Peyer's patch (tissue), 4 donors: ENCODE measurements around the gene NXPH2.

Experiments
- POLR2A ChIP-seq, 2 donors: fragments of 450-650 bp; IDR thresholded peaks; one replicate each; pipeline ENCODE4 v1.5.1; 2017; ENCODE audit warnings: antibody characterized with exemption in 2 of 2, mild to moderate bottlenecking in 2 of 2, moderate library complexity in 2 of 2
- TF ChIP-seq, protein P1 (sequence below), 6 experiments: fragments of 450-650 bp in 4 of 6; fragments of 200-600 bp in 2 of 6; sonication (generic) in 1 of 6; IDR thresholded peaks; one replicate each; pipeline ENCODE4 v1.5.1; 2017 to 2019; ENCODE audit warnings: antibody characterized with exemption in 6 of 6, mild to moderate bottlenecking in 3 of 6, moderate library complexity in 1 of 6

- TF ChIP-seq, protein P1, sequence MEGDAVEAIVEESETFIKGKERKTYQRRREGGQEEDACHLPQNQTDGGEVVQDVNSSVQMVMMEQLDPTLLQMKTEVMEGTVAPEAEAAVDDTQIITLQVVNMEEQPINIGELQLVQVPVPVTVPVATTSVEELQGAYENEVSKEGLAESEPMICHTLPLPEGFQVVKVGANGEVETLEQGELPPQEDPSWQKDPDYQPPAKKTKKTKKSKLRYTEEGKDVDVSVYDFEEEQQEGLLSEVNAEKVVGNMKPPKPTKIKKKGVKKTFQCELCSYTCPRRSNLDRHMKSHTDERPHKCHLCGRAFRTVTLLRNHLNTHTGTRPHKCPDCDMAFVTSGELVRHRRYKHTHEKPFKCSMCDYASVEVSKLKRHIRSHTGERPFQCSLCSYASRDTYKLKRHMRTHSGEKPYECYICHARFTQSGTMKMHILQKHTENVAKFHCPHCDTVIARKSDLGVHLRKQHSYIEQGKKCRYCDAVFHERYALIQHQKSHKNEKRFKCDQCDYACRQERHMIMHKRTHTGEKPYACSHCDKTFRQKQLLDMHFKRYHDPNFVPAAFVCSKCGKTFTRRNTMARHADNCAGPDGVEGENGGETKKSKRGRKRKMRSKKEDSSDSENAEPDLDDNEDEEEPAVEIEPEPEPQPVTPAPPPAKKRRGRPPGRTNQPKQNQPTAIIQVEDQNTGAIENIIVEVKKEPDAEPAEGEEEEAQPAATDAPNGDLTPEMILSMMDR (IDR thresholded peaks at IDR 0.05), result no peak
- TF ChIP-seq POLR2A (IDR thresholded peaks at IDR 0.05), result no peak
These were observed 109.5 kb downstream of the NXPH2 start for GRCh38 chr2:138670734-138671133.
